Neural cell (in vitro differentiated cells): ENCODE data around the gene RBM42. TPM values are rescaled to one million over a fixed set of nuclear protein-coding genes. Genes with fewer than 3 reads are reported as not detected.

Source experiments
- H2AFZ ChIP-seq: fragments of 200-600, 300-800 bp; sonication (generic), shearing (Covaris generic); 2 replicates; pipeline ENCODE4 v1.6.0; 2014; ENCODE audit warnings: low read depth, mild to moderate bottlenecking, antibody characterized with exemption, low read length, moderate library complexity
- H3F3A ChIP-seq: fragments of 200-600 bp; shearing (Covaris generic); 2 replicates; pipeline ENCODE4 v1.6.1; 2016; ENCODE audit warnings: mild to moderate bottlenecking, moderate library complexity, mixed read lengths, antibody characterized with exemption, low read length; ENCODE audit not compliant: insufficient read depth, poor library complexity, severe bottlenecking
- H3K27ac ChIP-seq: fragments of 200-600, 300-800 bp; sonication (generic), shearing (Covaris generic); 2 replicates; pipeline ENCODE4 v1.5.1; 2014; ENCODE audit warnings: mild to moderate bottlenecking, low read length, moderate library complexity
- H3K27me3 ChIP-seq: fragments of 300-800, 200-600 bp; sonication (generic), shearing (Covaris generic); 2 replicates; pipeline ENCODE4 v1.6.0; 2014; ENCODE audit warnings: mild to moderate bottlenecking, low read depth, low read length, moderate library complexity; ENCODE audit not compliant: insufficient read depth
- H3K36me3 ChIP-seq: fragments of 300-800, 200-600 bp; sonication (generic), shearing (Covaris generic); 2 replicates; pipeline ENCODE4 v1.5.1; 2014; ENCODE audit warnings: mild to moderate bottlenecking, antibody characterized with exemption, low read length, moderate library complexity; ENCODE audit not compliant: insufficient read depth
- H3K4me2 ChIP-seq: fragments of 300-800, 200-600 bp; sonication (generic), shearing (Covaris generic); 2 replicates; pipeline ENCODE4 v1.6.0; 2014; ENCODE audit warnings: mild to moderate bottlenecking, low read length
- H3K4me3 ChIP-seq: fragments of 300-800, 200-600 bp; sonication (generic), shearing (Covaris generic); 2 replicates; pipeline ENCODE4 v1.5.1; 2014; ENCODE audit warnings: mild to moderate bottlenecking, low read length, moderate library complexity
- H3K79me2 ChIP-seq: fragments of 200-600 bp; shearing (Covaris generic); replicated peaks from 2 replicates; pipeline ENCODE4 v1.6.0; 2014; ENCODE audit warnings: mild to moderate bottlenecking, low read length, moderate library complexity; ENCODE audit not compliant: insufficient read depth
- H3K9ac ChIP-seq: fragments of 300-800, 200-600 bp; sonication (generic), shearing (Covaris generic); 2 replicates; pipeline ENCODE4 v1.6.1; 2016; ENCODE audit warnings: mild to moderate bottlenecking, low read length, mixed read lengths
- H3K9me2 ChIP-seq: fragments of 200-600 bp; shearing (Covaris generic); 2 replicates; pipeline ENCODE4 v1.6.1; 2016; ENCODE audit warnings: mild to moderate bottlenecking, low read length, mixed read lengths; ENCODE audit not compliant: insufficient read depth
- H3K9me3 ChIP-seq: fragments of 200-600, 300-800 bp; sonication (generic), shearing (Covaris generic); 2 replicates; pipeline ENCODE4 v1.6.1; 2016; ENCODE audit warnings: mild to moderate bottlenecking, mixed run types, low read length, moderate library complexity, mixed read lengths
- H4K20me1 ChIP-seq: fragments of 200-600 bp; shearing (Covaris generic); 2 replicates; pipeline ENCODE4 v1.6.1; 2016; ENCODE audit warnings: mild to moderate bottlenecking, mixed run types; ENCODE audit not compliant: insufficient read depth
- CTCF ChIP-seq: fragments of 450-650 bp; IDR thresholded peaks from 2 replicates; pipeline ENCODE4 v1.5.1; 2014; ENCODE audit warnings: antibody characterized with exemption, mild to moderate bottlenecking, moderate library complexity; ENCODE audit not compliant: poor library complexity, severe bottlenecking
- EP300 ChIP-seq: fragments of 450-650 bp; conservative IDR thresholded peaks from 2 replicates; pipeline ENCODE4 v1.6.1; 2014; ENCODE audit warnings: antibody characterized with exemption, mild to moderate bottlenecking, moderate library complexity; ENCODE audit not compliant: poor library complexity, severe bottlenecking
- EZH2 ChIP-seq: fragments of 200-600, 300-800 bp; shearing (Covaris generic), sonication (generic); IDR thresholded peaks from 2 replicates; pipeline ENCODE4 v1.6.1; 2014; ENCODE audit warnings: antibody characterized with exemption, low read length, borderline replicate concordance, mild to moderate bottlenecking; ENCODE audit not compliant: insufficient read depth, poor library complexity, severe bottlenecking
- MXI1 ChIP-seq: fragments of 450-650 bp; conservative IDR thresholded peaks from 2 replicates; pipeline ENCODE4 v1.6.1; 2014; ENCODE audit warnings: antibody characterized with exemption, mild to moderate bottlenecking; ENCODE audit not compliant: poor library complexity, severe bottlenecking
- POLR2AphosphoS5 ChIP-seq: IDR thresholded peaks from 2 replicates; pipeline ENCODE4 v1.6.1; 2012
- RAD21 ChIP-seq: fragments of 450-650 bp; conservative IDR thresholded peaks from 2 replicates; pipeline ENCODE4 v1.6.1; 2014; ENCODE audit warnings: antibody characterized with exemption, mild to moderate bottlenecking, moderate library complexity
- REST ChIP-seq: IDR thresholded peaks from 2 replicates; pipeline ENCODE4 v1.6.1; 2012; ENCODE audit warnings: borderline replicate concordance
- SMC3 ChIP-seq: fragments of 450-650 bp; conservative IDR thresholded peaks from 2 replicates; pipeline ENCODE4 v1.6.1; 2014; ENCODE audit warnings: antibody characterized with exemption, mild to moderate bottlenecking, moderate library complexity; ENCODE audit not compliant: poor library complexity
- TAF1 ChIP-seq: IDR thresholded peaks from 2 replicates; pipeline ENCODE4 v1.6.1; 2012; ENCODE audit warnings: low read depth
- polyA plus RNA-seq: library from polyadenylated mRNA; depleted of rRNA; stranded (reverse); fragments of >200 nt; gene quantifications from 2 replicates; pipeline ENCODE4 v1.2.3, GENCODE V29; 2014

RBM42 gene
- polyA plus RNA-seq, 1 donor from 2014 or later: 58.5 TPM

GRCh38 chr19:35643255-35644205 is 14.7 kb downstream of the RBM42 start:
- H3K4me3 ChIP-seq: peak overlapping the region; percentile 63
- H3K9me3 ChIP-seq: no peaks in the 10 kb centered on the region
- no peaks in the 10 kb centered on the region for H3K9me2 ChIP-seq
- no peak for TF ChIP-seq EP300
- TF ChIP-seq MXI1: no peak
- no peak for TF ChIP-seq RAD21
- TF ChIP-seq REST: no peak
- TF ChIP-seq POLR2AphosphoS5: no peak
- no peak for TF ChIP-seq EZH2
- no peak for TF ChIP-seq SMC3
- TF ChIP-seq CTCF: no peak
- TF ChIP-seq TAF1: no peak
- peak overlapping the region; percentile 42 for H3K9ac ChIP-seq
- H4K20me1 ChIP-seq: no peaks in the 10 kb centered on the region
- H3K36me3 ChIP-seq: no peaks in the 10 kb centered on the region
- peaks cover 1% of the 10 kb centered on the region for H3K79me2 ChIP-seq
- H3K27ac ChIP-seq: no peak overlapping the region
- H3K27me3 ChIP-seq: peaks cover 22% of the 10 kb centered on the region
- no peak overlapping the region for H3K4me2 ChIP-seq
- H2AFZ ChIP-seq: no peak overlapping the region
- no peaks in the 10 kb centered on the region for H3F3A ChIP-seq

GRCh38 chr19:35644206-35644986 is 15.6 kb downstream of the RBM42 start:
- H3K4me2 ChIP-seq: no peak overlapping the region
- H3K9me3 ChIP-seq: no peaks in the 10 kb centered on the region
- H3K36me3 ChIP-seq: no peaks in the 10 kb centered on the region
- TF ChIP-seq TAF1 (no peak), EZH2 (no peak), SMC3 (no peak), MXI1 (peak; percentile 28)
- H3K27me3 ChIP-seq: peaks cover 22% of the 10 kb centered on the region
- H4K20me1 ChIP-seq: no peaks in the 10 kb centered on the region
- H3K9me2 ChIP-seq: no peaks in the 10 kb centered on the region
- H3K79me2 ChIP-seq: peaks cover 10% of the 10 kb centered on the region
- no peaks in the 10 kb centered on the region for H3F3A ChIP-seq
- peak overlapping the region; percentile 14 for H2AFZ ChIP-seq
- H3K9ac ChIP-seq: peak overlapping the region; percentile 42
- no peak overlapping the region for H3K27ac ChIP-seq
- H3K4me3 ChIP-seq: peak overlapping the region; percentile 63
